A549 (cell line): ENCODE measurements around the gene APRT.

Source experiments
- CTCF ChIP-seq: fragments of >200 bp; sonication (Bioruptor Twin); formaldehyde crosslinking; IDR thresholded peaks from 3 replicates; pipeline ENCODE4 v1.5.1; 2016
- EHMT2 ChIP-seq: fragments of 200-600 bp; sonication (generic); IDR thresholded peaks from 2 replicates; pipeline ENCODE4 v1.6.1; 2016; ENCODE audit warnings: antibody characterized with exemption, low read depth, mild to moderate bottlenecking, moderate library complexity
- ELK1 ChIP-seq: fragments of 150-350 bp; IDR thresholded peaks from 2 replicates; pipeline ENCODE4 v1.6.1; 2014; ENCODE audit warnings: low read depth, mild to moderate bottlenecking, low read length
- HOXA7 ChIP-seq: fragments of 250-450 bp; sonication (Bioruptor Pico); IDR thresholded peaks from 2 replicates; pipeline ENCODE4 v1.5.0; 2020; ENCODE audit warnings: mild to moderate bottlenecking, moderate library complexity
- POLR2A ChIP-seq: IDR thresholded peaks from 2 replicates; pipeline ENCODE4 v1.6.1; 2012; ENCODE audit warnings: mild to moderate bottlenecking, low read length
- POLR2AphosphoS2 ChIP-seq: conservative IDR thresholded peaks from 2 replicates; pipeline ENCODE4 v1.6.1; 2012; ENCODE audit warnings: low read length, improper control_type of control experiment, inconsistent platforms
- SMC3 ChIP-seq: fragments of >200 bp; sonication (Bioruptor Twin); formaldehyde crosslinking; IDR thresholded peaks from 3 replicates; pipeline ENCODE4 v1.6.1; 2018; ENCODE audit warnings: inconsistent platforms
- USF2 ChIP-seq: fragments of 450-650 bp; IDR thresholded peaks from 2 replicates; pipeline ENCODE4 v1.6.1; 2014; ENCODE audit warnings: antibody characterized with exemption
- ZSCAN20 ChIP-seq: fragments of 250-450 bp; sonication (Bioruptor Pico); IDR thresholded peaks from 2 replicates; pipeline ENCODE4 v1.8.0; 2022; ENCODE audit warnings: mild to moderate bottlenecking, moderate library complexity

GRCh38 chr16:88809068-88809675 is 2.6 kb downstream of the APRT start:
- TF ChIP-seq CTCF (no peak), SMC3 (no peak), EHMT2 (no peak), USF2 (no peak), ZSCAN20 (CRISPR knock-in tag) (no peak), HOXA7 (no peak), POLR2A (0 out of 2 replicates have a peak, but pooled peaks have one; percentile 7), ELK1 (no peak), POLR2AphosphoS2 (no peak)
